Fibroblast of lung (primary cell): ENCODE measurements around the gene CTNND2. TPM values are rescaled to one million over a fixed set of nuclear protein-coding genes. Genes with fewer than 3 reads are reported as not detected.

Experiments
- DNase-seq, 2 donors: peaks; one replicate each; pipeline versions ENCODE4 v3.0.0 to v3.0.0-alpha.2; 2010; ENCODE audit warnings: low read depth in 2 of 2
- H2AFZ ChIP-seq: 2 replicates; pipeline ENCODE4 v1.5.1; 2012; ENCODE audit warnings: low read length, control low read depth, inconsistent platforms
- H3K27ac ChIP-seq: 2 replicates; pipeline ENCODE4 v1.5.1; 2011; ENCODE audit warnings: low read length, control low read depth; ENCODE audit not compliant: insufficient read depth
- H3K27me3 ChIP-seq: 2 replicates; pipeline ENCODE4 v1.5.1; 2011; ENCODE audit warnings: mild to moderate bottlenecking, low read length; ENCODE audit not compliant: control insufficient read depth, insufficient read depth
- H3K36me3 ChIP-seq: 2 replicates; pipeline ENCODE4 v1.5.1; 2011; ENCODE audit warnings: low read length; ENCODE audit not compliant: control insufficient read depth, insufficient read depth
- H3K4me1 ChIP-seq: 2 replicates; pipeline ENCODE4 v1.5.1; 2011; ENCODE audit warnings: low read length; ENCODE audit not compliant: control insufficient read depth, insufficient read depth; ENCODE audit errors: extremely low read depth
- H3K4me2 ChIP-seq: 2 replicates; pipeline ENCODE4 v1.5.1; 2011; ENCODE audit warnings: low read length, control low read depth; ENCODE audit not compliant: insufficient read depth; ENCODE audit errors: extremely low read depth
- H3K4me3 ChIP-seq, 4 experiments: fragments of 200-600 bp in 1 of 4; sonication (generic) in 1 of 4; replicated peaks in 1 of 4; 2 replicates each; pipeline ENCODE4 v1.5.1; 2011 to 2016; ENCODE audit warnings: low read length in 4 of 4, low read depth in 3 of 4, mild to moderate bottlenecking in 3 of 4, control low read depth in 2 of 4, inconsistent platforms in 1 of 4, mixed read lengths in 1 of 4; ENCODE audit not compliant: insufficient read depth in 1 of 4; ENCODE audit errors: control extremely low read depth in 1 of 4
- H3K79me2 ChIP-seq: 2 replicates; pipeline ENCODE4 v1.5.1; 2012; ENCODE audit warnings: mild to moderate bottlenecking, low read length, inconsistent platforms; ENCODE audit not compliant: control insufficient read depth, insufficient read depth
- H3K9ac ChIP-seq: 2 replicates; pipeline ENCODE4 v1.5.1; 2011; ENCODE audit warnings: mild to moderate bottlenecking, low read length, control low read depth; ENCODE audit not compliant: insufficient read depth
- H3K9me3 ChIP-seq: 2 replicates; pipeline ENCODE4 v1.5.1; 2012; ENCODE audit warnings: low read depth, low read length; ENCODE audit not compliant: control insufficient read depth, insufficient read depth
- H4K20me1 ChIP-seq: 2 replicates; pipeline ENCODE4 v1.5.1; 2011; ENCODE audit warnings: low read length; ENCODE audit not compliant: control insufficient read depth, insufficient read depth; ENCODE audit errors: extremely low read depth
- CTCF ChIP-seq, 2 donors: IDR thresholded peaks in 1 of 2; conservative IDR thresholded peaks in 1 of 2; 1 replicate in 1 of 2; 2 replicates in 1 of 2; pipeline ENCODE4 v1.5.1; 2011 to 2012; ENCODE audit warnings: low read length in 2 of 2, control low read depth in 1 of 2, inconsistent platforms in 1 of 2, low read depth in 1 of 2, mild to moderate bottlenecking in 1 of 2
- EZH2 ChIP-seq: IDR thresholded peaks from 2 replicates; pipeline ENCODE4 v1.5.1; 2012; ENCODE audit warnings: low read length, control low read depth, mild to moderate bottlenecking; ENCODE audit errors: missing control alignments
- polyA plus RNA-seq, 2 donors: library from polyadenylated mRNA; depleted of rRNA in 1 of 2; stranded (reverse) in 1 of 2; unstranded in 1 of 2; fragments of >200 nt; gene quantifications; 2 replicates each; pipeline ENCODE4 v1.2.1, GENCODE V29; 2011 to 2012; ENCODE audit warnings: missing spikeins in 1 of 2
- total RNA-seq: library from RNA; depleted of rRNA; stranded (reverse); fragments of >200 nt; gene quantifications from 2 replicates; pipeline ENCODE4 v1.2.1, GENCODE V29; 2014

Gene CTNND2
- total and polyA plus RNA-seq, 2 donors (not counting 1 experiment from before 2014, with no cell fraction given), result not detected

GRCh38 chr5:11903121-11903613 lies 1.1 kb downstream of the CTNND2 start:
- DNase-seq, result peak in 1 of 2 donors; percentile 41
- no peak overlapping the region for H3K9ac ChIP-seq
- H3K9me3 ChIP-seq, result no peaks in the 10 kb centered on the region
- H3K4me1 ChIP-seq, result no peaks in the 10 kb centered on the region
- no peaks in the 10 kb centered on the region for H3K27me3 ChIP-seq
- no peaks in the 10 kb centered on the region for H3K36me3 ChIP-seq
- peak; percentile 54 for TF ChIP-seq EZH2
- no peak for TF ChIP-seq CTCF (conservative IDR thresholded peaks at IDR 0.05 in 1 of 2, IDR thresholded peaks at IDR 0.05 in 1 of 2; ENCODE audit: low read depth in 1 of 2, low read length in 2 of 2)
- H3K4me3 ChIP-seq, result no peak overlapping the region
- H3K79me2 ChIP-seq, result no peaks in the 10 kb centered on the region
- no peaks in the 10 kb centered on the region for H4K20me1 ChIP-seq
- H3K4me2 ChIP-seq, result no peak overlapping the region
- no peak overlapping the region for H3K27ac ChIP-seq
- H2AFZ ChIP-seq, result no peak overlapping the region

GRCh38 chr5:11902201-11902619 lies 2.0 kb downstream of the CTNND2 start:
- H3K27ac ChIP-seq, result no peak overlapping the region
- H3K4me2 ChIP-seq, result no peak overlapping the region
- no peak for TF ChIP-seq CTCF (conservative IDR thresholded peaks at IDR 0.05 in 1 of 2, IDR thresholded peaks at IDR 0.05 in 1 of 2; ENCODE audit: low read depth in 1 of 2, low read length in 2 of 2)
- TF ChIP-seq EZH2, result no peak

GRCh38 chr5:11898787-11899186 lies 5.5 kb downstream of the CTNND2 start:
- H2AFZ ChIP-seq, result no peak overlapping the region
- TF ChIP-seq CTCF (conservative IDR thresholded peaks at IDR 0.05 in 1 of 2, IDR thresholded peaks at IDR 0.05 in 1 of 2; ENCODE audit: low read depth in 1 of 2, low read length in 2 of 2) (no peak), EZH2 (no peak)
- no peaks in the 10 kb centered on the region for H3K9me3 ChIP-seq
- H3K4me2 ChIP-seq, result no peak overlapping the region
- no peak for DNase-seq
- no peaks in the 10 kb centered on the region for H4K20me1 ChIP-seq
- H3K27me3 ChIP-seq, result no peaks in the 10 kb centered on the region
- no peaks in the 10 kb centered on the region for H3K36me3 ChIP-seq
- H3K27ac ChIP-seq, result no peak overlapping the region
- H3K4me1 ChIP-seq, result no peaks in the 10 kb centered on the region
- no peak overlapping the region for H3K4me3 ChIP-seq
- H3K9ac ChIP-seq, result no peak overlapping the region
- H3K79me2 ChIP-seq, result no peaks in the 10 kb centered on the region

More at GRCh38 chr5:11902201-11902619, 2.0 kb downstream of the CTNND2 start:
- Histone ChIP-seq H3K79me2 (no peaks in the 10 kb centered on the region), H2AFZ (no peak overlapping the region), H3K9ac (no peak overlapping the region), H3K4me1 (no peaks in the 10 kb centered on the region), H3K4me3 (no peak overlapping the region), H3K9me3 (no peaks in the 10 kb centered on the region), H3K36me3 (no peaks in the 10 kb centered on the region), H4K20me1 (no peaks in the 10 kb centered on the region), H3K27me3 (no peaks in the 10 kb centered on the region)
- DNase-seq, result no peak
